Body of pancreas (tissue), 4 donors: ENCODE measurements around the gene PRODH. TPM values are rescaled to one million over a fixed set of nuclear protein-coding genes. Genes with fewer than 3 reads are reported as not detected.
"Not testable (repeated sequence)": the region's sequence is repeated elsewhere in the genome, so short reads cannot be mapped to it uniquely, and the experiment has no call there.

Source experiments
- ATAC-seq: fragments of 150-250 bp; one replicate; pipeline ENCODE4 v1.9.1; 2016
- DNase-seq, 4 donors: peaks; one replicate each; pipeline ENCODE4 v3.0.0-alpha.2; 2019
- H3K27ac ChIP-seq, 4 donors: fragments of 200-600 bp; sonication (generic); 1 replicate in 3 of 4; 2 replicates in 1 of 4; pipeline versions ENCODE4 v1.5.1 to v1.6.1; 2016 to 2019; ENCODE audit warnings: mild to moderate bottlenecking in 1 of 4, mixed read lengths in 1 of 4, moderate library complexity in 1 of 4
- H3K27me3 ChIP-seq, 2 donors: fragments of 200-600 bp; sonication (generic); one replicate each; pipeline ENCODE4 v1.6.0; 2016; ENCODE audit warnings: mild to moderate bottlenecking in 1 of 2
- H3K36me3 ChIP-seq, 2 donors: fragments of 200-600 bp; sonication (generic); replicated peaks in 1 of 2; 2 replicates each; pipeline ENCODE4 v1.5.1; 2016; ENCODE audit warnings: low read depth in 2 of 2; ENCODE audit not compliant: insufficient read depth in 1 of 2
- H3K4me1 ChIP-seq: fragments of 200-600 bp; sonication (generic); one replicate; pipeline ENCODE4 v1.6.0; 2016
- H3K4me3 ChIP-seq, 2 donors: fragments of 200-600 bp; sonication (generic); 1 replicate in 1 of 2; 2 replicates in 1 of 2; pipeline ENCODE4 v1.5.1; 2016 to 2019
- H3K9me3 ChIP-seq, 3 donors: fragments of 200-600 bp; sonication (generic); 1 replicate in 2 of 3; 2 replicates in 1 of 3; pipeline ENCODE4 v1.5.1; 2016
- POLR2A ChIP-seq, 3 donors: fragments of 450-650 bp; IDR thresholded peaks; one replicate each; pipeline ENCODE4 v1.6.1; 2016; ENCODE audit warnings: antibody characterized with exemption in 3 of 3, mild to moderate bottlenecking in 2 of 3
- WGBS, 2 donors: methylation state at CpG; one replicate each; pipeline ENCODE4 v1.1.5; 2017; 5-methylcytosine and 5-hydroxymethylcytosine counted together
- intact Hi-C: fragments of 100-400 bp; cut with DNase I; formaldehyde crosslinking; loops from one replicate; pipeline ENCODE4 v1.15.1; 2023
- total RNA-seq, 2 donors: library from RNA; depleted of rRNA; stranded (reverse); fragments of >200 nt; gene quantifications; one replicate each; pipeline ENCODE4 v1.1.0, GENCODE V29; 2016
- TF ChIP-seq, protein P1 (sequence below), 7 experiments: fragments of 450-650 bp in 4 of 7; fragments of 200-600 bp in 3 of 7; sonication (generic) in 3 of 7; IDR thresholded peaks; one replicate each; pipeline ENCODE4 v1.5.1; 2016 to 2019; ENCODE audit warnings: antibody characterized with exemption in 7 of 7

The PRODH gene
- total RNA-seq, 2 donors from 2014 or later = 1.0 to 11.5 TPM

DNA sequence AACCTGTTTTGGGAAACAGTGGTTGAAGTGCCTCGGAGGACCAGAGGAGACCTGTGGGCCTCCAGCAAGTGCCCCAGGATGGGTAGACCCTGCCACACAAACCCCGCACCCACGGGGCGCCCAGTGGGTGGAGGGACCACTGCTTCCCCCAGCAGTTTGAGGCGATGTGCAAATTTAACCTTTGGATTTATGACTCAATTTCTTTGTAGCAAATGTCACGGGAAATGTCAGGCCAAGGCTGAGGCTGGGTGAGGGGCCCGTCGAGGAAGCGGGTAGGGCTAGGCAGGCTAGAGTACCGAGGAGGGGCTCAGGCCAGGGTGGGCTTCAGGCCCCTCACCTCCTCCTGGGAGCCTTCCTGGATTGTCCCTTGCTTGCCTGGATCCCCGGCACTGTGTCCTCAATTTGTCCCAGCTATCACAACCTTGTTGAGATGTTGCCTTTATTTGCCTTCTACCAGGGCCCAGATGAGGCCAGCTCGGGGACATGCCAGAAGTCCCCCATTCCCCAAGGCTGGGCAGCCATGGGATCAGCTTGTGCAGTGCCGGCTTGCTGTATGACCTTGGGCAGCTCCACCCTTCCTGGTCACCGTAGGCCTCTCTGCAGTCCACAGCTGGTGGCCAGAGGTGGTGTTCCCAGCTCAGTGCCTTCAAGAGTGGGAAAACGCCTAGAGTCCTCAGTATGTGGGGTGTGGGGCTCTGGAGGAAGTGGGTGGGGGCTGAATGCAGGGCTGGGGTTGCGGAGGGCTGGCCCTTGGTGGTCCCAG lies 39.5 kb upstream of the PRODH start:
- H3K9me3 ChIP-seq = no peaks in the 10 kb centered on the region
- no peak overlapping the region for H3K4me3 ChIP-seq
- peak; percentile 87 for ATAC-seq
- WGBS, 2 donors = 37 to 54% methylated on average over 6 to 16 of the region's 16 CpGs
- TF ChIP-seq POLR2A (IDR thresholded peaks at IDR 0.05) = peak in 2 of 3 donors; percentile 27 to 29
- TF ChIP-seq, protein P1, sequence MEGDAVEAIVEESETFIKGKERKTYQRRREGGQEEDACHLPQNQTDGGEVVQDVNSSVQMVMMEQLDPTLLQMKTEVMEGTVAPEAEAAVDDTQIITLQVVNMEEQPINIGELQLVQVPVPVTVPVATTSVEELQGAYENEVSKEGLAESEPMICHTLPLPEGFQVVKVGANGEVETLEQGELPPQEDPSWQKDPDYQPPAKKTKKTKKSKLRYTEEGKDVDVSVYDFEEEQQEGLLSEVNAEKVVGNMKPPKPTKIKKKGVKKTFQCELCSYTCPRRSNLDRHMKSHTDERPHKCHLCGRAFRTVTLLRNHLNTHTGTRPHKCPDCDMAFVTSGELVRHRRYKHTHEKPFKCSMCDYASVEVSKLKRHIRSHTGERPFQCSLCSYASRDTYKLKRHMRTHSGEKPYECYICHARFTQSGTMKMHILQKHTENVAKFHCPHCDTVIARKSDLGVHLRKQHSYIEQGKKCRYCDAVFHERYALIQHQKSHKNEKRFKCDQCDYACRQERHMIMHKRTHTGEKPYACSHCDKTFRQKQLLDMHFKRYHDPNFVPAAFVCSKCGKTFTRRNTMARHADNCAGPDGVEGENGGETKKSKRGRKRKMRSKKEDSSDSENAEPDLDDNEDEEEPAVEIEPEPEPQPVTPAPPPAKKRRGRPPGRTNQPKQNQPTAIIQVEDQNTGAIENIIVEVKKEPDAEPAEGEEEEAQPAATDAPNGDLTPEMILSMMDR (IDR thresholded peaks at IDR 0.05) = no peak
- peak; percentile 80 to 94 (median 90) for DNase-seq
- H3K36me3 ChIP-seq = no peaks in the 10 kb centered on the region
- intact Hi-C loops = no loop called here
- H3K4me1 ChIP-seq = peaks cover 58% of the 10 kb centered on the region
- H3K27me3 ChIP-seq = no peaks in the 10 kb centered on the region
- peak overlapping the region; percentile 79 to 94 (median 84) for H3K27ac ChIP-seq

DNA sequence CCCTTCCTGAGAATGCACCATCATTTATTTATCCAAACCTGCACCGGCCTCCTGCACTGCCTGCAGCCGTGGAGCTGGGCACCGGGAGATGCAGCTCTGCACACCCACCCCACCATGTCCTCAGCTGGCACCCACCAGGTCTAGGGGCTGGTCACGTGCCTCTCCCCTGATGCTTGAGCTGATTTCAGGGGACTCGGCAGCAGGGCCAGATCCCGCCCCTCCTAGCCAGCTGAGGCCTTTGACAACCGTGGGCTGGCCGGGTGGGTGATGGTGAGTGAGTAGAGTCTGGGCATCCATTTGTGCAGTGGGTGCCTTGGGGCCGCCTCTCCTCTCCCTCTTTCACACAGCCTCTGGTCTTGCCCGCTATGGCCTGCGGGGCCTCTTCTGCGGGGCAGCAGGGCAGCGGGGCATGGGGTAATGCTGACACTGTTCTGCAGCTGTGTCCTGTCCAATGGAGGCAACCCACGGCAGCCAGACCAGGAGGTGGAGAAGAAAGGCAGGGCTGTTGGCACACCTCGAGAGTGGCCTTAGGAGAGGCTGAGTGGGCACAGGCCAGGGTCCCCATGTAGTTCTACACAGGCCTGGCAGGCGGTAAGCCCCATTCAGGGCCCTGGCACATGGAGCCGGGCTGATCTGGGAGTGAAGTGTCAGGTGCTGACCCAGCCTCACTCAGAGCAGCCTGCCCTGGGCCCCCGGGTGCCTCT lies 38.5 kb upstream of the PRODH start:
- WGBS, 2 donors = 76 to 79% methylated on average over 4 to 18 of the region's 18 CpGs
- H3K27me3 ChIP-seq = no peaks in the 10 kb centered on the region
- no peaks in the 10 kb centered on the region for H3K9me3 ChIP-seq
- TF ChIP-seq, protein P1 (IDR thresholded peaks at IDR 0.05) = no peak
- TF ChIP-seq POLR2A (IDR thresholded peaks at IDR 0.05) = no peak
- no peak for ATAC-seq
- H3K36me3 ChIP-seq = no peaks in the 10 kb centered on the region
- intact Hi-C loops = no loop called here
- H3K27ac ChIP-seq = peak overlapping the region; percentile 79 to 94 (median 84)
- H3K4me3 ChIP-seq = no peak overlapping the region
- peaks cover 58% of the 10 kb centered on the region for H3K4me1 ChIP-seq
- peak in 1 of 4 donors; percentile 21 for DNase-seq

DNA sequence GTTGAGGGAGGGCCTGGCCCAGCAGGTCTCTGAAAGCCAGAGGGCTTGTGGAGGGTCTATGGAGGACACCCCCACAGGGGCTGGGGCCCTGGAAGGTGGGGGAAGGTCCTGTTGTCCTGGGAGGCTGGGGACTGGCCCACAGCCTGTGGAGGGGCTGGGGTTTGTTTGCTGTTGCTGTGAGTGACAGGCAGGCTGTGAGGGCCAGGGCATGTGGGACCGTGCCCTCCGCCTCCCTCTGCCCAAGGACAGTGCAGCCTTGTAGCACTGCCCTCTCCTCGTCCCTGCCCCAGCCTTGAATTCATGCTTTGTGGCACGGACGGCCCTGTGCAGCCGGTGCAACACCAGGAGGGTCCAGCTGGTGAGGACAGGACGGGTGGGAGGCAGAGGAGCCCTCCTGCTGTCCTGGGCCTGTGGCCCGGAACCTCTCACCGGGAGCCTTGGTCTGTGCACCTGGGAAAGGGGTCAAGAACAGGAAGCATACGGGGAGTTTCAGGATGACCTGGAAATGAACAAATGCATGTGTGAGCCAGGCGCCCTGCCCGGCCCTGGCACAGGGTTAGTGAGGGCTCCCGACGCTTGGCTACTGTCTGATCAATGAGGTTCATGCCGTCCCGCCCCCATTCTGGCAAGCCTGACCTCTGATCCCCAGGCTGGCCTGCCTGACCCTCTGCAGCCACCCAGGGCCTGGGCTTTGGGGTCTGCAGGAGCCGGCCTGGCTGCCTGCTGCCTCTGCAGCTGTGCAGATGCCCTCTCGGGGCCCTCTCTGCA lies 37.4 kb upstream of the PRODH start:
- Histone ChIP-seq H3K4me3 (no peak overlapping the region), H3K9me3 (no peaks in the 10 kb centered on the region), H3K36me3 (no peaks in the 10 kb centered on the region), H3K4me1 (peaks cover 58% of the 10 kb centered on the region), H3K27me3 (no peaks in the 10 kb centered on the region), H3K27ac (peak overlapping the region; percentile 34 to 50 (median 42))
- ATAC-seq (no peak), DNase-seq (peak; percentile 42 to 71 (median 57))
- no peak for TF ChIP-seq POLR2A (IDR thresholded peaks at IDR 0.05)
- TF ChIP-seq, protein P1 (IDR thresholded peaks at IDR 0.05) = no peak
- intact Hi-C loops = no loop called here
- WGBS, 2 donors = 34 to 50% methylated on average over 4 to 15 of the region's 18 CpGs

DNA sequence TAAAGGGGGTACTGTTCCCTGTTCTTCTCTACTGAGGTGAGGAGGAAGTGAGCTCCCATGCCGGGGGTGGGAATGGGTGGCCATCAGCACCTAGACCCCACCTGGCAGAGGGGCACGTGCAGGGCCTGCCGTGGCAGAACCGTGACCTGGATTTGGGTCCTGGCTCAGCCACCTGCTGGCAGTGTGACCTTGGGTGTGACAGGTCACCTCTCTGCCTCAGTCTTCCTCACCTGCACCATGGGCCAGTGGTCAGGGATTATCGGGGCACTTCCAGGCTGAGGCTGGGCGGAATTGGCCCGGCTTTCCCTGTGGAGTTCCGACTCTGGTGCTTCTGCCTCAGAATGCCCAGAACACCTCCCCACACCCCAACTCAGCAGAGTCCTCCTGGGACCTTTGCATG lies 36.5 kb upstream of the PRODH start:
- DNase-seq, H3K4me3 ChIP-seq, intact Hi-C loops, H3K36me3 ChIP-seq, H3K9me3 ChIP-seq, H3K27me3 ChIP-seq, ATAC-seq: not testable (repeated sequence)
- peak overlapping the region; percentile 34 to 50 (median 42) for H3K27ac ChIP-seq
- WGBS, 2 donors = 20 to 68% methylated on average over 2 to 4 of the region's 8 CpGs
- H3K4me1 ChIP-seq = peaks cover 66% of the 10 kb centered on the region

DNA sequence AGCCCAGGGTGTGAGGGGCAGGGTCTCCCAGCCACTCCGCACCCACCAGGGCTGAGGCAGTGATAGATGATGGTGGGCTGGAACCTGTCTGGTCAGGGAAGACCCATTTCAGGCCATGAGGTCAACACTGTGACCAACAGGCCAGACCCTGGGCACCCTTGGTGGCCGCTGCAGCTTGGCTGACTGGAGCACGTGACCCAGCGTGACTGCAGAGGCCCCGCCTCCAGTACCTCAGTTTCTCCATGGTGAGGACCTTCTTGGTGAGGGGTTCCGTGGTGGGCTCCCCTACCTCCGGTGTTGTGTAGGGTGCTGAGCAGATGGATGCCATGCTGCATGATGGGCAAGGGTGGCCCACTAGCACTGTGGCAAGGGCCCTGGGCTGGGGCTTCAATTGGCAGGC lies 35.9 kb upstream of the PRODH start:
- Histone ChIP-seq H3K4me1 (peaks cover 71% of the 10 kb centered on the region), H3K27ac (peak overlapping the region in 2 of 4 donors; percentile 22 to 30)
- H3K27me3 ChIP-seq, ATAC-seq, H3K36me3 ChIP-seq, intact Hi-C loops, H3K4me3 ChIP-seq, H3K9me3 ChIP-seq, DNase-seq: not testable (repeated sequence)
- 82% methylated on average over 6 of the region's 7 CpGs; no CpG with 5 or more reads in 1 of the 2 donors for WGBS, 2 donors
